HFFc6 (cell line): ENCODE data around the gene MYBPC1. TPM values are rescaled to one million over a fixed set of nuclear protein-coding genes. Genes with fewer than 3 reads are reported as not detected.

Experiments used
- DNase-seq: peaks from one replicate; pipeline ENCODE4 v3.0.0-alpha.2; 2018
- H3K27ac Mint-ChIP-seq: 2 replicates; pipeline ENCODE4 v1.8.0; 2020; ENCODE audit warnings: mild to moderate bottlenecking, mixed read lengths
- H3K27me3 Mint-ChIP-seq: 2 replicates; pipeline ENCODE4 v1.8.0; 2021; ENCODE audit warnings: mild to moderate bottlenecking, moderate library complexity, mixed read lengths; ENCODE audit not compliant: insufficient read depth
- H3K36me3 Mint-ChIP-seq: 2 replicates; pipeline ENCODE4 v1.8.0; 2021; ENCODE audit warnings: low read depth, mixed read lengths
- H3K4me1 Mint-ChIP-seq: 2 replicates; pipeline ENCODE4 v1.8.0; 2020; ENCODE audit warnings: low read depth, mixed read lengths
- H3K4me3 Mint-ChIP-seq: 2 replicates; pipeline ENCODE4 v1.8.0; 2020; ENCODE audit warnings: mild to moderate bottlenecking, moderate library complexity, mixed read lengths
- H3K9me3 Mint-ChIP-seq: 2 replicates; pipeline ENCODE4 v1.8.0; 2020; ENCODE audit warnings: mild to moderate bottlenecking, mixed read lengths
- CTCF ChIP-seq: fragments of 200-600 bp; sonication (generic); IDR thresholded peaks from 2 replicates; pipeline ENCODE4 v1.5.0; 2021; ENCODE audit warnings: antibody characterized with exemption, mild to moderate bottlenecking
- total RNA-seq, 6 experiments: library from RNA; stranded (reverse); fragmentation: NEBNext Ultra II Directional; extraction: Animal tissue kit (Norgen Biotek cat#: 25700); gene quantifications; 2 replicates in 1 of 6; 3 replicates in 5 of 6; pipeline ENCODE4 v1.2.3, GENCODE V29; 2021

MYBPC1 gene
- total RNA-seq, 6 experiments from 2014 or later = not detected

- no peak for TF ChIP-seq CTCF
- no peak for DNase-seq
- no peaks in the 10 kb centered on the region; the same call in 1 of the 2 replicates for H3K27me3 Mint-ChIP-seq
- H3K4me3 Mint-ChIP-seq = no peak overlapping the region
- no peaks in the 10 kb centered on the region for H3K9me3 Mint-ChIP-seq
- no peaks in the 10 kb centered on the region for H3K4me1 Mint-ChIP-seq
- H3K36me3 Mint-ChIP-seq = no peaks in the 10 kb centered on the region
- H3K27ac Mint-ChIP-seq = no peak overlapping the region
Observed at GRCh38 chr12:101592448-101592847, 2.3 kb upstream of the MYBPC1 start.

GRCh38 chr12:101592921-101593320, 1.9 kb upstream of the MYBPC1 start:
- Mint-ChIP-seq H3K4me3 (no peak overlapping the region), H3K36me3 (no peaks in the 10 kb centered on the region), H3K27ac (no peak overlapping the region), H3K4me1 (no peaks in the 10 kb centered on the region), H3K27me3 (no peaks in the 10 kb centered on the region; the same call in 1 of the 2 replicates), H3K9me3 (no peaks in the 10 kb centered on the region)
- no peak for TF ChIP-seq CTCF
- DNase-seq = no peak

DNA sequence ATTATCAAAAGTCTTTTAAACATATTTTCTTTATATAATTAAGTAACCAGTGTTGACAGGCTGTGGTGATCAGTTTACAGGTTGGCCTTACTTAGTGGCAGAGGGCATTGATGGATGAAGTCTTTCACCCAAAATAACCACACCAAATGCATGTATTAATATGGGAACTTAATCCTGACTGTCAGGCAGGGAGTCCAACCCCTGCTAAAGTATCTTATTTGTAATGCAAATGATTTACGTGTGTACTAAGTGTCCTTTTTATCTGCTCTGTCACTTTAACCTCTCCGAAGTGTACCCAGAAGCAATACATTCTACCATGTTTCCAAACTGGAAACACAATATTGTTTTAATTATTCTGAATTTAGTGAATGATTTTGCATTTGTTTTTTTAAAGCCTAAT, 1.4 kb downstream of the MYBPC1 start:
- TF ChIP-seq CTCF = no peak
- Mint-ChIP-seq H3K36me3 (no peaks in the 10 kb centered on the region), H3K27me3 (no peaks in the 10 kb centered on the region; the same call in 1 of the 2 replicates), H3K4me1 (no peaks in the 10 kb centered on the region), H3K4me3 (no peak overlapping the region), H3K9me3 (no peaks in the 10 kb centered on the region), H3K27ac (no peak overlapping the region)
- no peak for DNase-seq

GRCh38 chr12:101597164-101597563, 2.4 kb downstream of the MYBPC1 start:
- H3K4me3 Mint-ChIP-seq = no peak overlapping the region
- H3K27ac Mint-ChIP-seq = no peak overlapping the region
- no peak for TF ChIP-seq CTCF
- H3K4me1 Mint-ChIP-seq = no peaks in the 10 kb centered on the region
- no peaks in the 10 kb centered on the region for H3K27me3 Mint-ChIP-seq
- DNase-seq = no peak
- H3K9me3 Mint-ChIP-seq = no peaks in the 10 kb centered on the region
- no peaks in the 10 kb centered on the region for H3K36me3 Mint-ChIP-seq

- H3K4me1 Mint-ChIP-seq = no peaks in the 10 kb centered on the region
- no peak overlapping the region for H3K4me3 Mint-ChIP-seq
- no peaks in the 10 kb centered on the region for H3K27me3 Mint-ChIP-seq
- DNase-seq = no peak
- no peak for TF ChIP-seq CTCF
- H3K27ac Mint-ChIP-seq = no peak overlapping the region
- H3K9me3 Mint-ChIP-seq = no peaks in the 10 kb centered on the region
- no peaks in the 10 kb centered on the region for H3K36me3 Mint-ChIP-seq
Observed at GRCh38 chr12:101598483-101598882, 3.7 kb downstream of the MYBPC1 start.

GRCh38 chr12:101599311-101599710, 4.5 kb downstream of the MYBPC1 start:
- Mint-ChIP-seq H3K27ac (no peak overlapping the region), H3K9me3 (no peaks in the 10 kb centered on the region), H3K4me3 (no peak overlapping the region), H3K4me1 (no peaks in the 10 kb centered on the region), H3K36me3 (no peaks in the 10 kb centered on the region), H3K27me3 (no peaks in the 10 kb centered on the region)
- DNase-seq = no peak
- no peak for TF ChIP-seq CTCF
